ENCODE measurements around the gene USP16. TPM values are rescaled to one million over a fixed set of nuclear protein-coding genes. Genes with fewer than 3 reads are reported as not detected.

The USP16 gene
- polyA plus RNA-seq (2011; rRNA removed) (27.1 and 40.7 TPM in 2 replicates), polyA plus RNA-seq (2017; fragmentation: RNase III; extraction: RNeasy Plus Mini Kit Qiagen cat#74134 plus additional on column Dnase treatment) (23.6 to 27.0 TPM (median 26.5 TPM) in 3 replicates), polyA minus RNA-seq (2011; rRNA and poly(A)+ RNA removed) (9.5 and 11.1 TPM in 2 replicates)
- polyA plus RNA-seq (2012; cell fraction: cytosol; rRNA removed), result 5.9 and 6.5 TPM in 2 replicates
- polyA plus RNA-seq (2012; cell fraction: nucleus; rRNA removed), result 4.1 and 6.4 TPM in 2 replicates

DNA sequence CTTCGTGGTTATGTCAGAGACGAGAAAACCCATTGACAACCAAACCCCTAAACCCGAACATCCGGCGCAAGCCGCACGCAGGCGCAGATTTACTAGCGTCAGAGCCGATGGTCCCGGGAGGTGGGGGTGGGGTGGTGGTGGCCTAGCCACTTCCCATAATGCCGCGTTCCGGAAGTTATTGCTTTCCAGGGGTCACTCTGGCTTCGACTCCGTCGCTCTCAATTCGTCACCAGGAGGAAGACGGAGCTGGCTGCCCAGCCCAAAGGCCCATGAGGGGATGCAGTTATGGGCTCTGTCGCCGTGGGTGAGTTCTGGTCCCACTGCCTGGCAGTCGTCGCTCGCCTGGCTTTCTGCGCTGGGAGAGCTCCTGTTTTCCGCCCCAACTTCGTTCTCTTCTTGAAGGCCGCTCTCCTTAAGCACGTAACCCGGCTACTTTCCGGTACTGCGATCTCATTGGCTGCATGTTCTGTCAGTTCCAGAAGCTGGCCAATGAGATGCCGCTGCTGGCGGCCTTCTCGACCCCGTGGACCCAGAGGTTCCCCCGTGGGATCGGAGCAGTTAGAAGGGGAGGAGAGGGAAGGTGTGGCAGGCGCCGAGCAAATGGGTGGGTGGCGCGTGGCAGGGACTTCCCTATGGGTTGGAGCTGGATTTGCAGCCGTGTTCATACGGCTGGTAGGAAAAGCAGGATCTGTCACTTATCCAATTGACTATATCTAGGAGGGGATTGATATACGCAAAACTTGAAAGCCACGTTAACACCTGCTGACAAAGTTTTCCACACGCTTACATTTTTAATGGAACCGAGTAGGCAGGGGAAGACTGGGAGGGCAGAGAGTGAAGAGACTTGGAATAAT is at the start of gene USP16:
Gene USP16, plus strand, starts transcription at position 195 of the 854 bp plus-strand sequence. CDS start 3,246 bp downstream, outside the sequence.
- Histone ChIP-seq H3K4me2 (peak within 1 kb of the TSS; percentile 83), H3K9me3 (no peaks in the 10 kb centered on the region), H3K4me3 (peak within 1 kb of the TSS; percentile 78), H3K4me1 (peaks cover 12% of the 10 kb centered on the region; the same call in 1 of the 3 replicates), H3K27ac (peak within 1 kb of the TSS; percentile 98 to 99)
- ChIA-PET CTCF (interaction anchor here (1.0 kb wide), 1 partner anchor 8 kb away, joined by 3 read pairs; no protein-coding TSS in a partner anchor), POLR2A (interaction anchor here (1.0 to 2.9 kb wide), 6 partner anchors 19 to 53 kb away, joined by 3 to 34 read pairs (median 6); partner anchors contain the start of genes CCT8 and LTN1)
- DNase-seq (ENCODE audit: low read depth in 1 of 2, low spot score in 1 of 2), result peak; percentile 94 to 98
- peak; percentile 99 for ATAC-seq
- 2% methylated on average over 22 of the region's 48 CpGs for WGBS (ENCODE audit: missing lambda C conversion rate)
- FAIRE-seq, result no peak
- TF ChIP-seq RARB (CRISPR knock-in tag; IDR thresholded peaks at IDR 0.05) (no peak), CBX2 (IDR thresholded peaks at IDR 0.05; ENCODE audit: borderline replicate concordance, low read depth) (no peak), FOXS1 (CRISPR knock-in tag; IDR thresholded peaks at IDR 0.05) (no peak), ZSCAN20 (CRISPR knock-in tag; IDR thresholded peaks at IDR 0.05) (no peak), CHD2 (IDR thresholded peaks at IDR 0.05; ENCODE audit: low read length, partially characterized antibody) (peak; percentile 19), MAFK (IDR thresholded peaks at IDR 0.05; ENCODE audit: partially characterized antibody) (no peak), ZC3H11A (IDR thresholded peaks at IDR 0.05) (no peak), NPAS2 (CRISPR knock-in tag; IDR thresholded peaks at IDR 0.05; ENCODE audit: borderline replicate concordance) (no peak), ZNF302 (CRISPR knock-in tag; IDR thresholded peaks at IDR 0.05) (no peak), SREBF2 (IDR thresholded peaks at IDR 0.05) (no peak), JUN (IDR thresholded peaks at IDR 0.05) (peak in 1 of 2 experiments; percentile 76; a peak in 3 of 5 replicates), PHF8 (IDR thresholded peaks at IDR 0.05; ENCODE audit: borderline replicate concordance, low read depth) (peak; percentile 89), TP53 (CRISPR knock-in tag; IDR thresholded peaks at IDR 0.05) (no peak), RCOR1 (IDR thresholded peaks at IDR 0.05; ENCODE audit: low read depth, low read length) (no peak), HOXB5 (CRISPR knock-in tag; IDR thresholded peaks at IDR 0.05) (no peak), JUNB (IDR thresholded peaks at IDR 0.05) (no peak), RAD21 (conservative IDR thresholded peaks at IDR 0.05 in 1 of 2, IDR thresholded peaks at IDR 0.05 in 1 of 2) (no peak), KDM1A (IDR thresholded peaks at IDR 0.05; ENCODE audit: low read depth) (no peak), HOXA7 (CRISPR knock-in tag; IDR thresholded peaks at IDR 0.05) (no peak), FOSB (CRISPR knock-in tag; IDR thresholded peaks at IDR 0.05) (no peak), HOXB13 (CRISPR knock-in tag; IDR thresholded peaks at IDR 0.05; ENCODE audit: low read depth) (no peak), KDM5A (IDR thresholded peaks at IDR 0.05) (no peak), MYC (IDR thresholded peaks at IDR 0.05; ENCODE audit: borderline replicate concordance, low read length) (0 out of 2 replicates have a peak, but pooled peaks have one; percentile 16), CEBPB (IDR thresholded peaks at IDR 0.05) (no peak), EP300 (IDR thresholded peaks at IDR 0.05) (no peak)
- TF ChIP-seq, protein P1, sequence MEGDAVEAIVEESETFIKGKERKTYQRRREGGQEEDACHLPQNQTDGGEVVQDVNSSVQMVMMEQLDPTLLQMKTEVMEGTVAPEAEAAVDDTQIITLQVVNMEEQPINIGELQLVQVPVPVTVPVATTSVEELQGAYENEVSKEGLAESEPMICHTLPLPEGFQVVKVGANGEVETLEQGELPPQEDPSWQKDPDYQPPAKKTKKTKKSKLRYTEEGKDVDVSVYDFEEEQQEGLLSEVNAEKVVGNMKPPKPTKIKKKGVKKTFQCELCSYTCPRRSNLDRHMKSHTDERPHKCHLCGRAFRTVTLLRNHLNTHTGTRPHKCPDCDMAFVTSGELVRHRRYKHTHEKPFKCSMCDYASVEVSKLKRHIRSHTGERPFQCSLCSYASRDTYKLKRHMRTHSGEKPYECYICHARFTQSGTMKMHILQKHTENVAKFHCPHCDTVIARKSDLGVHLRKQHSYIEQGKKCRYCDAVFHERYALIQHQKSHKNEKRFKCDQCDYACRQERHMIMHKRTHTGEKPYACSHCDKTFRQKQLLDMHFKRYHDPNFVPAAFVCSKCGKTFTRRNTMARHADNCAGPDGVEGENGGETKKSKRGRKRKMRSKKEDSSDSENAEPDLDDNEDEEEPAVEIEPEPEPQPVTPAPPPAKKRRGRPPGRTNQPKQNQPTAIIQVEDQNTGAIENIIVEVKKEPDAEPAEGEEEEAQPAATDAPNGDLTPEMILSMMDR (IDR thresholded peaks at IDR 0.05), result no peak
- TF ChIP-seq, protein P2, sequence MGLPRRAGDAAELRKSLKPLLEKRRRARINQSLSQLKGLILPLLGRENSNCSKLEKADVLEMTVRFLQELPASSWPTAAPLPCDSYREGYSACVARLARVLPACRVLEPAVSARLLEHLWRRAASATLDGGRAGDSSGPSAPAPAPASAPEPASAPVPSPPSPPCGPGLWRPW (IDR thresholded peaks at IDR 0.05), result no peak
- TF ChIP-seq, protein P3, sequence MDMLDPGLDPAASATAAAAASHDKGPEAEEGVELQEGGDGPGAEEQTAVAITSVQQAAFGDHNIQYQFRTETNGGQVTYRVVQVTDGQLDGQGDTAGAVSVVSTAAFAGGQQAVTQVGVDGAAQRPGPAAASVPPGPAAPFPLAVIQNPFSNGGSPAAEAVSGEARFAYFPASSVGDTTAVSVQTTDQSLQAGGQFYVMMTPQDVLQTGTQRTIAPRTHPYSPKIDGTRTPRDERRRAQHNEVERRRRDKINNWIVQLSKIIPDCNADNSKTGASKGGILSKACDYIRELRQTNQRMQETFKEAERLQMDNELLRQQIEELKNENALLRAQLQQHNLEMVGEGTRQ (IDR thresholded peaks at IDR 0.05), result no peak
- TF ChIP-seq, protein P4, sequence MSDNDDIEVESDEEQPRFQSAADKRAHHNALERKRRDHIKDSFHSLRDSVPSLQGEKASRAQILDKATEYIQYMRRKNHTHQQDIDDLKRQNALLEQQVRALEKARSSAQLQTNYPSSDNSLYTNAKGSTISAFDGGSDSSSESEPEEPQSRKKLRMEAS (IDR thresholded peaks at IDR 0.05), result peak; percentile 58; the same call in 1 of the 2 replicates
- TF ChIP-seq, protein P5, sequence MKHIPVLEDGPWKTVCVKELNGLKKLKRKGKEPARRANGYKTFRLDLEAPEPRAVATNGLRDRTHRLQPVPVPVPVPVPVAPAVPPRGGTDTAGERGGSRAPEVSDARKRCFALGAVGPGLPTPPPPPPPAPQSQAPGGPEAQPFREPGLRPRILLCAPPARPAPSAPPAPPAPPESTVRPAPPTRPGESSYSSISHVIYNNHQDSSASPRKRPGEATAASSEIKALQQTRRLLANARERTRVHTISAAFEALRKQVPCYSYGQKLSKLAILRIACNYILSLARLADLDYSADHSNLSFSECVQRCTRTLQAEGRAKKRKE (CRISPR knock-in tag; IDR thresholded peaks at IDR 0.05; ENCODE audit: low read depth), result no peak
- TF ChIP-seq, protein P6, sequence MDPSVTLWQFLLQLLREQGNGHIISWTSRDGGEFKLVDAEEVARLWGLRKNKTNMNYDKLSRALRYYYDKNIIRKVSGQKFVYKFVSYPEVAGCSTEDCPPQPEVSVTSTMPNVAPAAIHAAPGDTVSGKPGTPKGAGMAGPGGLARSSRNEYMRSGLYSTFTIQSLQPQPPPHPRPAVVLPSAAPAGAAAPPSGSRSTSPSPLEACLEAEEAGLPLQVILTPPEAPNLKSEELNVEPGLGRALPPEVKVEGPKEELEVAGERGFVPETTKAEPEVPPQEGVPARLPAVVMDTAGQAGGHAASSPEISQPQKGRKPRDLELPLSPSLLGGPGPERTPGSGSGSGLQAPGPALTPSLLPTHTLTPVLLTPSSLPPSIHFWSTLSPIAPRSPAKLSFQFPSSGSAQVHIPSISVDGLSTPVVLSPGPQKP (IDR thresholded peaks at IDR 0.05; ENCODE audit: low read depth, low read length), result no peak
- TF ChIP-seq, protein P7, sequence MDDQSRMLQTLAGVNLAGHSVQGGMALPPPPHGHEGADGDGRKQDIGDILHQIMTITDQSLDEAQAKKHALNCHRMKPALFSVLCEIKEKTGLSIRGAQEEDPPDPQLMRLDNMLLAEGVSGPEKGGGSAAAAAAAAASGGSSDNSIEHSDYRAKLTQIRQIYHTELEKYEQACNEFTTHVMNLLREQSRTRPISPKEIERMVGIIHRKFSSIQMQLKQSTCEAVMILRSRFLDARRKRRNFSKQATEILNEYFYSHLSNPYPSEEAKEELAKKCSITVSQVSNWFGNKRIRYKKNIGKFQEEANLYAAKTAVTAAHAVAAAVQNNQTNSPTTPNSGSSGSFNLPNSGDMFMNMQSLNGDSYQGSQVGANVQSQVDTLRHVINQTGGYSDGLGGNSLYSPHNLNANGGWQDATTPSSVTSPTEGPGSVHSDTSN (IDR thresholded peaks at IDR 0.05), result peak; percentile 87
- TF ChIP-seq, protein P8, sequence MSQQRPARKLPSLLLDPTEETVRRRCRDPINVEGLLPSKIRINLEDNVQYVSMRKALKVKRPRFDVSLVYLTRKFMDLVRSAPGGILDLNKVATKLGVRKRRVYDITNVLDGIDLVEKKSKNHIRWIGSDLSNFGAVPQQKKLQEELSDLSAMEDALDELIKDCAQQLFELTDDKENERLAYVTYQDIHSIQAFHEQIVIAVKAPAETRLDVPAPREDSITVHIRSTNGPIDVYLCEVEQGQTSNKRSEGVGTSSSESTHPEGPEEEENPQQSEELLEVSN (IDR thresholded peaks at IDR 0.05; ENCODE audit: borderline replicate concordance, low read depth), result no peak
